HG02973 (cell line): ENCODE measurements around the gene ITGB8.
A peak's percentile ranks its signal among the peaks of the same experiment; 100 is the strongest.
"Not testable (repeated sequence)": the region's sequence is repeated elsewhere in the genome, so short reads cannot be mapped to it uniquely, and the experiment has no call there.

Source experiments
- ATAC-seq: cut with Tn5 transposase; IDR thresholded peaks from one replicate; pipeline ENCODE4 v1.9.1; 2021; ENCODE audit warnings: moderate library complexity; ENCODE audit not compliant: unreplicated experiment

The ITGB8 gene

GRCh38 chr7:20364571-20365196 lies 34.0 kb downstream of the ITGB8 start:
- ATAC-seq = no peak

GRCh38 chr7:20365486-20365885 lies 34.8 kb downstream of the ITGB8 start:
- ATAC-seq = no peak

- ATAC-seq = no peak
These were observed 43.7 kb downstream of the ITGB8 start for GRCh38 chr7:20374399-20374798.

- no peak for ATAC-seq
These were observed 46.1 kb downstream of the ITGB8 start for GRCh38 chr7:20376796-20377195.

GRCh38 chr7:20381406-20382034 lies 50.8 kb downstream of the ITGB8 start:
- no peak for ATAC-seq

- ATAC-seq = no peak
These were observed 52.7 kb downstream of the ITGB8 start for GRCh38 chr7:20383351-20383750.

- ATAC-seq = no peak
These were observed 54.4 kb downstream of the ITGB8 start for GRCh38 chr7:20385126-20385525.

GRCh38 chr7:20388084-20388483 lies 57.4 kb downstream of the ITGB8 start:
- ATAC-seq = no peak

- ATAC-seq = not testable (repeated sequence)
These were observed 58.5 kb downstream of the ITGB8 start for GRCh38 chr7:20389192-20389591.

GRCh38 chr7:20393021-20393610 lies 62.4 kb downstream of the ITGB8 start:
- ATAC-seq = no peak

- no peak for ATAC-seq
These were observed 62.9 kb downstream of the ITGB8 start for GRCh38 chr7:20393616-20394015.

- ATAC-seq = no peak
These were observed 63.6 kb downstream of the ITGB8 start for GRCh38 chr7:20394284-20394683.

GRCh38 chr7:20395104-20395503 lies 64.4 kb downstream of the ITGB8 start:
- no peak for ATAC-seq

- peak; percentile 68 for ATAC-seq
These were observed 64.8 kb downstream of the ITGB8 start for GRCh38 chr7:20395511-20395910.

- ATAC-seq = no peak
These were observed 68.8 kb downstream of the ITGB8 start for GRCh38 chr7:20399521-20399920.

GRCh38 chr7:20401861-20402746 lies 71.4 kb downstream of the ITGB8 start:
- ATAC-seq = no peak

GRCh38 chr7:20402747-20403230 lies 72.1 kb downstream of the ITGB8 start:
- ATAC-seq = no peak

GRCh38 chr7:20403331-20403730 lies 72.6 kb downstream of the ITGB8 start:
- no peak for ATAC-seq

GRCh38 chr7:20404320-20404719 lies 73.6 kb downstream of the ITGB8 start:
- ATAC-seq = no peak

- no peak for ATAC-seq
These were observed 77.1 kb downstream of the ITGB8 start for GRCh38 chr7:20407585-20408466.
